HK-2 (cell line): ENCODE data around the gene MOB1A.
"Not testable (repeated sequence)": the region's sequence is repeated elsewhere in the genome, so short reads cannot be mapped to it uniquely, and the experiment has no call there.

Experiments
- DNase-seq: peaks from one replicate; pipeline ENCODE4 v3.0.0-alpha.2; 2018; ENCODE audit not compliant: unreplicated experiment

The MOB1A gene

DNA sequence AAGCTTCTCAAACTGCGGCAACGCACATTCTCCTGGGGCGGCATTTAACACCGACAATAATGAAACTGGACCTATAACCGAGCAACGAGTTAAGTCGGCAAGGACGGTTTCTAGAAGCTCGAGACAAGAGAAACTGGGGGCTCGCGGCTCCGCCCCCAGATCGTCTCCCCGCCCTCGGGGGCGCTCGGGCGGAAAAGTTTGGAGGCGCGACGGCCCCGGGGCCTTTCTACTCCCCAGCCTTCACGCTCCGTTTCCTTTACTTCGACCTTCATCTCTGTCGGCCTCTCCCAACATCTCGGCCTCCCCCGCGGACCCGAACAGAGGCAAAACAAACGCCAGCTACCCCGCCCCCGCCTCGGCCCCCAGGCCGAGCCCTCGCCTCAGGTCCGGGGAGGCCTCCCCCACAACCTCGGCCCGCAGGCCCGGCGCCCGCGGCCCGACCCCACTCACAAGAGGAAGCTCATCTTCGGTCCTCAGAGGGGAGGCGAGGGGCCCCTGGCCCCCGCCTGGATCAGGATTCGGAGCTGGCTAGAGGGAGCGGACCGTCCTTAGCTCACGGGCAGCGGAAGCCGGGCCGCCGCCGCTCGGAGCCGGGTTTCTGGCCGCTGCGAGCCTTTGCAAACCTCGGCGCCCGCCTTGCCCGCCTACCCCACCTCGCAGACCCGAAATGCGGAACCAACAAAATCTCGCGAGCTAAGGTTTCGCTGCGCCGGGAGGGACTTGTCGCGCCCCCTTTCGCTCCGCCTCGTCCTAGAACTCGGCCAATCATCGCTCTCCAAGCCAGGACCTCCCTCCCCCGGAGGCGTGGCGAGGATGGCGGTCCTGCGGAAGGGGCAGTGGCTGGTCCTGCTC lies at the start of gene MOB1A:
Gene MOB1A, minus strand, starts transcription at position 669 of the 852 bp plus-strand sequence. Its CDS starts 205 bp downstream, at position 464.
- DNase-seq, result peak; percentile 98

GRCh38 chr2:74227646-74228045 lies 49.0 kb upstream of the MOB1A start:
- no peak for DNase-seq

DNA sequence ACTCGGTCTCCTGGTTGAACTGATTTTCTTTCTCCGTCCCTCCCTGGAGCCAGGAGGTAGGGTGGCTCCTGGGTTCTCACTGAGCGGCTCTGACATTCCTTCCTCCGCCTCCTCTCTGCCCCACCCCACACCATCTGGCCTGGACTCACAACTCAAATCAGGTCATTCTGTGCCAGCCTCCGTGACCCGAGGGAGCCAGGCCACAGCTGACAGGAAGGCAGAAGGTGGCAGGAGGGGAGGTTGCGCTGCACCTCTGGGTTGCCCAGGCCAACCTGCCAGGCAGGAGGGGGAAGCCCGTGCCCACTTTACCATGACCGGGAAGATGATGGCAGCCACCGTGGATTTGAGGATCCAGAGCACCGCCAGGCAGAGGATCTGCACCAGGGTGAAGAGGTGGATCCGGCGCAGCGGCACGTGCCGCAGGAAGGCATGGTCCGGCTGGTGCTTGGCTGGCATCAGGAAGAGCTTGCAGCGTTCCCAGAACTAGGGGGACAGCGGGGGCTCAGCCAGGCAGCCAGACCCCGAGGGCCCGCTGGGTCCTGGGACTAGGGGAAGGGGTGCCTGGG lies 48.1 kb upstream of the MOB1A start:
- no peak for DNase-seq

DNA sequence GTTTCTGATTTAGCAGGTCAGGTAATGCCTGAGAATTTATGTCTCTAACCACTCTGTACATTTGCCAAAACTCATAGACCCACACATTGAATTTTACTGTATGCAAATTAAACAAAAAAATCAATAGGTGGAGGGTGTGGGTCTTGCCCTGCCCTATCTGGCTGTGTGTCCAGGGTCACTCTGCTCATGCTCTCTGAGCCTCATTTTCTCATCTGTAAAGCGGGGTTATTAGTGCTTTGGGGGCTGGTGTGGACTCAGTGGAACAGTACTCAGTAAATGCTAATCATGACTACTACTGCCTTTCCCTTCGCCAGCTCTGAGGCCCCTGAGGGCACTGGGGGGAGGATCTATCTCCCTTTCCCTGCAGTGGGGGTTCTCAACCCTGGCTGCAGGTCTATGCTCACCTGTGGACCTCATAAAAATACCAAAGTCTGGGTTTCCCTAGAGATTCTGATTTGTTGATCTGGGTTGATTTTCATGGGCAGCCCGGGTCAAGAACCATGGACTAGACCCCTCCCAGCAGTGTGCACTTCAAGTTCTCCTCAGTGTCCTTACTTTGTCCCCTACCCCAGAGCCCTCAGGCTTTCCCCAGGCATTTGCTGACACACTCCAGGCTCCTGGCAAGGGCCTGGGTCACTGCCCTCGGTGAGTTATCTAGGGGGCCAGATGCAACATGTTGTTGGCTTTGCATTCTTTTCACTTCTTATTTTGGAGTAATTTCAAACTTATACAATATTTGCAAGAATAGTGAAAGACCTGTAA lies 47.2 kb upstream of the MOB1A start:
- no peak for DNase-seq

GRCh38 chr2:74223941-74224770 lies 45.5 kb upstream of the MOB1A start:
- DNase-seq, result no peak

GRCh38 chr2:74222300-74222650 lies 43.6 kb upstream of the MOB1A start:
- no peak for DNase-seq

- DNase-seq, result no peak
These were observed 43.1 kb upstream of the MOB1A start for GRCh38 chr2:74221604-74222299.

GRCh38 chr2:74221091-74221490 lies 42.4 kb upstream of the MOB1A start:
- DNase-seq, result no peak

DNA sequence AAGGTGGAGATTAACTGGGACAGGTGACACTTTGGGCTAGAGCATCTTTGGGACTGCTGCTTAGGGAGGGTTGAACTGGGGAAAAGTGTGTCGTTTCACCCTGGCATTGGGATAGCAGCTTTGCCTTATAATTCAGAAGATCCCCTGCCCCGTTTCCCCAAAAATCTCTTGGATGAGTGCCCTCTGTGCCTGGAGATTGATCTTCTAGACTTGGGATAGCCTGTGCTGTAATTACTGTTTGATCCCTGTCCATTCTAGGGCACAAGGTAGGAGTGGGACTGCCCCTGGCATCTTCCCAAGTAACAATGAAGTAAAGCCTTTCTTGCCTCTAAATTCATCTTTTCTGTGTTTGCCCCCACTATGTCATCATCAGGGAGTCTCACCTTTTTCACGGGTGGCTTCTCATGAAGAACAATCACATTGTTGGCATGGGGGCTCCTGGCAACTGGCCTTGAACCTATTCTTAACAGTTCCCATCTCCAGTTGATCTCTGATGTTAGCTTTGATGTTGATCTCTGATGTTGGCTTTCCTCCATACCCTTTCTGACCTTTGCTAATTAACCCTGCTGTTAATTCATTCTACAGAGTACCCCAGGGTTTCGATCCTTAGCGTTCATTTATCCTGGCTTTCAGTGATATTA lies 41.3 kb upstream of the MOB1A start:
- DNase-seq, result no peak

DNA sequence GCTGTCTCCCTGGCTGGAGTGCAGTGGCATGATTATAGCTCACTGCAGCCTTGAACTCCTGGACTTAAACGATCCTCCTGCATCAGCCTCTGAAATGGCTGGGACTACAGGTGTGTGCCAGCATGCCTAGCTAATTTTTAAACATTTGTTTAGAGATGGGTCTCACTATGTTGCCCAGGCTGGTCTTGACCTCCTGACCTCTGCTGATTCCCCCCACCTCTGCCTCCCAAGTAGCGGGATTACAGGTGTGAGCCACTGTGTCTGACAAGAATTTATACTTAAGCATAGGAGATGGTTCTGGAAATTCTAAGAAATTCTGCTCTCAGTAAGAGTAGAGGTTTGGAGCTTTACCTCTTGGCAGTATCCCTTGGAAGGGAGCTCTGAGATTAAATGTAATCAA lies 38.0 kb upstream of the MOB1A start:
- no peak for DNase-seq

GRCh38 chr2:74215771-74216170 lies 37.1 kb upstream of the MOB1A start:
- not testable (repeated sequence) for DNase-seq

DNA sequence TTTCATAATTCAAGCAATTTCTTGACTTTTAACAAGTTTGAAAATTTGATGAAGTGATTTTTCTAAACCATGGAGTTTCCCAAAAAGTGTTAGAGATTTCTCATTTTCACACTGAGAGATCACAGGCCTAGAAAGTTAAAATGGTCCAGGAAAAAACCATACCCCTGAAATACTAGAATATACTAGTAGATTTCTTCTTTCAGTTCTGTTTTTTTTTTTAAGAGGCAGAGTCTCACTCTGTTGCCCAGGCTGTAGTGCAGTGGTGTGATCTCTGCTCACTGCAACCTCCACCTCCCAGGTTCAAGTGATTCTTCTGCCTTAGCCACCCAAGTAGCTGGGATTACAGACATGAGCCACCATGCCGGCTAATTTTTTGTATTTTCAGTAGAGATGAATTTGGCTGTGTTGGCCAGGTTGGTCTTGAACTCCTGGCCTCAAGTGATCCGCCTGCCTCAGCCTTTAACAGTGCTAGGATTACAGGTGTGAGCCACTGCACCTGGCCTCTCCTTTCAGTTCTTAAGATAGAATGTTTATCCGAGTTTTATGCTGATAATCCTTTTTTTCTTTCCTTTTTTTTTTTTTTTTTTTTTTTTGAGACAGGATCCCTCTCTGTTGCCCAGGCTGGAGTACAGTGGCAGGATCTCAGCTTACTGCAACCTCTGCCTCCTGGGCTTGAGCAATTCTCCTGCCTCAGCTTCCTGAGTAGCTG lies 34.2 kb upstream of the MOB1A start:
- DNase-seq, result no peak

- no peak for DNase-seq
These were observed 27.6 kb upstream of the MOB1A start for GRCh38 chr2:74206180-74206688.

GRCh38 chr2:74205596-74205995 lies 26.9 kb upstream of the MOB1A start:
- DNase-seq, result no peak

DNA sequence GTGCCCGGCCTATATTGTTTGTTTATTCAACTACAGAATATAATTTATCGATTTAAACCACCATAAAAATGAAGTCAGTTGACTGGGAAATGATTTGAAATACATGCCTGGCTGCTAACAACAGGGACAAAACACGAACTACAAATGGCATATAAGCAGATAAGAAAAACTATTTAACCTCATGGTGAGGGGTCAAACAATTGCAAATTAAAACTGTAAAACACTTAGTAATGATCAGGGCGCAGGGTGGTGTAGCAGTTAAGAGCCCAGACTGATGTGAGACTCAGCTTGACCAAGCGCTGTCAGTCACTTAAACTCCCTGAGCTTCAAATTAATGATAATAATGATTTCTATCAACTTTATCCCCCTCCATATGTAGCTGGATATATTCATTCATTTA lies 26.4 kb upstream of the MOB1A start:
- DNase-seq, result no peak

GRCh38 chr2:74204436-74204835 lies 25.8 kb upstream of the MOB1A start:
- DNase-seq, result no peak

- DNase-seq, result no peak
These were observed 22.9 kb upstream of the MOB1A start for GRCh38 chr2:74201596-74201995.

DNA sequence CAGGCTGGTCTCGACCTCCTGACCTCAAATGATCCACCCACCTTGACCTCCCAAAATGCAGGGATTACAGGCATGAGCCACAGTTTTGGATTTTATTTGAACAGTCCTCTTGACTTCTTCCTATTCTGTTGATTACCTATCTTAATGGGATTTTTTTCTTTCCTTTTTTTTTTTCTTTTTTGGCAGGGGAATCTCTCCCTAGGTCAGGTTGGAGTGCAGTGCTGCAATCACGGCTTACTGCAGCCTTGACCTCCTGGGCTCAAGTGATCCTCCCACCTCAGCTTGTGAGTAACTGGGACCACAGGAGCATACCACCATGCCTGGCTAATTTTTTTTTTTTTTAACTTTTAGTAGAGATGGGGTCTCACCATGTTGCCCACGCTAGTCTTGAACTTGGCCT lies 22.5 kb upstream of the MOB1A start:
- DNase-seq, result no peak

DNA sequence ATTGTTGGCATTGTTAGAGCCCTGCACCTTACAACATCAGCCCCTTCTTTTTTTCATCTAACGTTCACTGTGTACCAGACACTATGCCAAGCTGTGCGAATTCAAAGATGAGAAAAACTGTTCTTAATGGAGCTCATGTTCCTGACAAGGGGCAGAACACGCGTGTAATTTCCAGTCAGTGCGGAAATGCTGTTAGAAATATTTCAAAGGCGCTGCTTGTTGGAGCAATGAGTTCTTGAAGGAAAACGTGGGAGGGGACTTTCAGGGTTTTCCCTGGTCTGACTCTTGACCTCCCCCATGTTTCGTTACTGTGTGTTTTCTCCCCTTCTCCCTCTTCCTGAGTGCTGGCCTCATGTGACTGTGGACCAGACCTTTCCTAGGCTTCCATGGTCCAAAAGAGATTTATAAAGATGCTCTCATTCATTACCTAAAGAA lies 21.2 kb upstream of the MOB1A start:
- no peak for DNase-seq

DNA sequence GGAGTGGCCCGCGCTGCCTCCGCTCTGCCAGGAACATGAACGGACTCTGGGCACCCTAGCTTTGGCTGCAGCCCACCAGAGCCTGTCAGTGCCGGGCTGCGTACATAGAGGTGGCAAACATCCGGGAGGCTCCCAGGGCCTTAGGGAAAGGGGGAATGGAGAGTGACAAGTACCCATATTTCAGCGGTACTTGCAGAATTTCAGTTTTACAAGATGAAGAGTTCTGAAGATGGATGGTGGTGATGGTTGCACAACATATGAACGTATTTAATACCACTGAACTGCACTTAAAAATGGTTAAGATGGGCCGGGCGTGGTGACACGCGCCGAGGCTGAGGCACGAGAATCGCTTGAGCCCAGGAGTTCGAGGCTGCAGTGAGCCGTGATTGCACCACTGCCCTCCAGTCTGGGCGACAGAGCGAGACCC lies 20.6 kb upstream of the MOB1A start:
- DNase-seq, result no peak
